ENCODE measurements around the gene ASCL1. TPM values are rescaled to one million over a fixed set of nuclear protein-coding genes. Genes with fewer than 3 reads are reported as not detected.

Gene ASCL1
- total RNA-seq, 2 donors from 2014 or later: not detected

GRCh38 chr12:102977945-102978706, 20.7 kb downstream of the ASCL1 start:
- Histone ChIP-seq H3K9me3 (no peaks in the 10 kb centered on the region), H3K27me3 (replicated peaks; ENCODE audit: insufficient read depth) (no peaks in the 10 kb centered on the region), H3K4me1 (ENCODE audit: control insufficient read depth in 1 of 2, low read depth in 2 of 2) (no peaks in the 10 kb centered on the region), H3K36me3 (no peaks in the 10 kb centered on the region), H3K4me3 (no peak overlapping the region), H3K27ac (no peak overlapping the region)
- no peak for TF ChIP-seq CTCF (IDR thresholded peaks at IDR 0.05)
- no peak for ATAC-seq (ENCODE audit: insufficient number of reproducible peaks, low FRiP score, low read depth)
- DNase-seq (ENCODE audit: low spot score): no peak

- no peak for DNase-seq (ENCODE audit: low spot score)
- no peaks in the 10 kb centered on the region for H3K4me1 ChIP-seq (ENCODE audit: control insufficient read depth in 1 of 2, low read depth in 2 of 2)
- no peaks in the 10 kb centered on the region for H3K27me3 ChIP-seq (replicated peaks; ENCODE audit: insufficient read depth)
- no peak for TF ChIP-seq CTCF (IDR thresholded peaks at IDR 0.05)
- H3K36me3 ChIP-seq: no peaks in the 10 kb centered on the region
- H3K27ac ChIP-seq: no peak overlapping the region
- ATAC-seq (ENCODE audit: insufficient number of reproducible peaks, low FRiP score, low read depth): no peak
- no peaks in the 10 kb centered on the region for H3K9me3 ChIP-seq
- H3K4me3 ChIP-seq: no peak overlapping the region
Measured at GRCh38 chr12:102980350-102980749, 22.9 kb downstream of the ASCL1 start.

DNA sequence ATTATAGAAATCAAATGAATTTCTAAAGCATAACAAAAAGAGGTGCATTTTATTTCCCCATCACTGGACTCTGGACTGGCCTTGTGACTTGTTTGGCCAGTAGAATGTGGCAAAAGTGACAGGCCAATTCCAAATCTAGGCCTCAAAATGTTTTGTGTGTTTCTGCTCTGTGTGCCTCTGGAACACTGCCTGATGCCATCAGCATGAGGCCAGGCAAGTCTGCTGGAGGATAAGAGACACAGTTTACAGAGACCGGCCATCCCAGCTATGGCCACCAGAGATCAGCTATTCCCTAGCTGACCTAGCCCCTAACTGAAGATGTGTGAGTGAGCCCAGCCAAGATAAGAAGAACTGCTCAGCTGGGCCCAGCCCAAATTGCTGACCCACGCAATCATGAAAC, 32.9 kb downstream of the ASCL1 start:
- ATAC-seq (ENCODE audit: insufficient number of reproducible peaks, low FRiP score, low read depth) (no peak), DNase-seq (ENCODE audit: low spot score) (no peak)
- TF ChIP-seq CTCF (IDR thresholded peaks at IDR 0.05): no peak
- H3K36me3 ChIP-seq: no peaks in the 10 kb centered on the region
- H3K4me1 ChIP-seq (ENCODE audit: control insufficient read depth in 1 of 2, low read depth in 2 of 2): no peaks in the 10 kb centered on the region
- no peak overlapping the region for H3K27ac ChIP-seq
- no peaks in the 10 kb centered on the region for H3K27me3 ChIP-seq (replicated peaks; ENCODE audit: insufficient read depth)
- H3K9me3 ChIP-seq: no peaks in the 10 kb centered on the region
- no peak overlapping the region for H3K4me3 ChIP-seq

DNA sequence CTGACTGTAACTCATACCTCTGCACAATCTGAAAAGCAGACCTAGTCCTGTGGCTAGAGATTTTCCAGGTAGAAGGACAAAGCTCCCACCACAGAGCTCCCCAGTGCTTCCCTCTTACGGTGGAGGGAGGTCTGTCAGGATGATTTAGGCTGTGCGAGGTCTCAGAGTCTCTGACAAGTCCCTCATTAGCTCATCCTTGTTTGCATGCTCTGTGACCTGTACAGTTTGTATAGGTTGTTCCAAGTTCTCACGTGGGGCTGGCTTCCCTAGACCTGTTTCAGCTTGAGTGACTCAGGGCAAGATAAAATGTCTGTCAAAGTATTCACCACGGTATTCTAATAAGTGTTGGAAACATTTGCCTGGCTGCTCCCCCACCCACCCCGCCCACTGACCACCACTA, 34.8 kb downstream of the ASCL1 start:
- Histone ChIP-seq H3K27me3 (replicated peaks; ENCODE audit: insufficient read depth) (no peaks in the 10 kb centered on the region), H3K4me3 (no peak overlapping the region), H3K36me3 (no peaks in the 10 kb centered on the region), H3K4me1 (ENCODE audit: control insufficient read depth in 1 of 2, low read depth in 2 of 2) (no peaks in the 10 kb centered on the region), H3K9me3 (no peaks in the 10 kb centered on the region), H3K27ac (no peak overlapping the region)
- ATAC-seq (ENCODE audit: insufficient number of reproducible peaks, low FRiP score, low read depth) (no peak), DNase-seq (ENCODE audit: low spot score) (no peak)
- TF ChIP-seq CTCF (IDR thresholded peaks at IDR 0.05): no peak

DNA sequence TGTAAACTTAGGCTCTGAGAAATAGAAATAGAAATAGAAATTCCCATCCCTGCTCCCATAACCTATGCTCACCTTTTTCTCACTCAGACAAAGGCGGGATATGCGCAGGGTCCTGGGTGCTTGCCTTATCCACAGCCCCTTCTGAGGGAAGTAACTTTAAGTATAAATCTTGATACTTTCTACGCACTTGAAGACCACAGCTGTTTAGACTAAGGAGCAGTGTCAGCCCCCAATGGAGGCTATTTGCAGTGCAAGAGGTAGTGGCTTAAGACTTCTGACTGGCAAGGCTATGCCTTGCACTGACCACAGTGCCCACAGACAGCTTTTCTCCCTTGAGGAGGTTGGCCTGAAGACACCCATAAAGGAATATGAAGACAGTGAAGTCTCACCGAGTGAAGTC, 35.2 kb downstream of the ASCL1 start:
- Histone ChIP-seq H3K27me3 (replicated peaks; ENCODE audit: insufficient read depth) (no peaks in the 10 kb centered on the region), H3K9me3 (no peaks in the 10 kb centered on the region), H3K4me3 (no peak overlapping the region), H3K36me3 (no peaks in the 10 kb centered on the region), H3K4me1 (ENCODE audit: control insufficient read depth in 1 of 2, low read depth in 2 of 2) (no peaks in the 10 kb centered on the region), H3K27ac (no peak overlapping the region)
- no peak for ATAC-seq (ENCODE audit: insufficient number of reproducible peaks, low FRiP score, low read depth)
- TF ChIP-seq CTCF (IDR thresholded peaks at IDR 0.05): no peak
- DNase-seq (ENCODE audit: low spot score): no peak

Measured in thoracic aorta (tissue), 2 donors.